ENCODE results near the gene RAD54L.
A peak's percentile ranks its signal among the peaks of the same experiment; 100 is the strongest.
"Not testable (repeated sequence)": the region's sequence is repeated elsewhere in the genome, so short reads cannot be mapped to it uniquely, and the experiment has no call there.

RAD54L gene

GRCh38 chr1:46306159-46306530 is 58.6 kb downstream of the RAD54L start:
- TF ChIP-seq, protein P1, sequence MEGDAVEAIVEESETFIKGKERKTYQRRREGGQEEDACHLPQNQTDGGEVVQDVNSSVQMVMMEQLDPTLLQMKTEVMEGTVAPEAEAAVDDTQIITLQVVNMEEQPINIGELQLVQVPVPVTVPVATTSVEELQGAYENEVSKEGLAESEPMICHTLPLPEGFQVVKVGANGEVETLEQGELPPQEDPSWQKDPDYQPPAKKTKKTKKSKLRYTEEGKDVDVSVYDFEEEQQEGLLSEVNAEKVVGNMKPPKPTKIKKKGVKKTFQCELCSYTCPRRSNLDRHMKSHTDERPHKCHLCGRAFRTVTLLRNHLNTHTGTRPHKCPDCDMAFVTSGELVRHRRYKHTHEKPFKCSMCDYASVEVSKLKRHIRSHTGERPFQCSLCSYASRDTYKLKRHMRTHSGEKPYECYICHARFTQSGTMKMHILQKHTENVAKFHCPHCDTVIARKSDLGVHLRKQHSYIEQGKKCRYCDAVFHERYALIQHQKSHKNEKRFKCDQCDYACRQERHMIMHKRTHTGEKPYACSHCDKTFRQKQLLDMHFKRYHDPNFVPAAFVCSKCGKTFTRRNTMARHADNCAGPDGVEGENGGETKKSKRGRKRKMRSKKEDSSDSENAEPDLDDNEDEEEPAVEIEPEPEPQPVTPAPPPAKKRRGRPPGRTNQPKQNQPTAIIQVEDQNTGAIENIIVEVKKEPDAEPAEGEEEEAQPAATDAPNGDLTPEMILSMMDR (IDR thresholded peaks at IDR 0.05; ENCODE audit: low read depth, low read length), result no peak
- no peak for DNase-seq (ENCODE audit: low read depth in 2 of 2)
- H3K4me3 ChIP-seq (replicated peaks in 1 of 2; ENCODE audit: low read depth in 2 of 2, low read length in 2 of 2), result no peak overlapping the region

DNA sequence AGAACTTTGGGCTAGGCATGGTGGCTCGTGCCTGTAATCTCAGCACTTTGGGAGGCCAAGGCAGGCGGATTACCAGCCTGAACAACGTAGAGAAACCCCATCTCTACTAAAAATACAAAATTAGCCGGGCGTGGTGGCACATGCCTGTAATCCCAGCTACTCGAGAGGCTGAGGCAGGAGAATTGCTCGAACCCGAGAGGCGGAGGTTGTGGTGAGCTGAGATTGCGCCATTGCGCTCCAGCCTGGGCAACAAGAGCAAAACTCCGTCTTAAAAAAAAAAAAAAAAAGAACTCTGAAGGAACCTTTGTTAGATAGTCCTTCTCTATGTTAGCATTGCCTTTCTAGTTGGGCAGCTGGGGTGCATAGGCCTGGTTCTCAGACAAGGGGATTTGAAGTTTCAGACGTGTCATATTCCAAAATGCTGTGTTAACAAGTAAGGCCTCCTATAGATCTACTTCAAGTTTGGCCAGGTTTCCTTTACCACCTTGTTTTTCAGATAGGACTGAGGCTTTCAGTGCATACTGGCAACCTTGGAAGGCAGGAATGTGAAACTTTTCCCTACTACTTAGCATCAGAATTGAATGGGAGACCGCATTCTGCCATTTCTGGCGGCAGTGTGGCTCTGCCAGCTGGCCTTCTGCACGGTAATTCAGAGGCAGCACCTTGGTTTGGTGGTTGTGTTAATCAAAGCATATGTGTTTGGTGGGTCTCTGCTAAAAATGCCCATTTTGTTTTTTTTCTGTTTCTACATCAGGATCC is 62.0 kb downstream of the RAD54L start:
- DNase-seq (ENCODE audit: low read depth in 2 of 2), result no peak
- TF ChIP-seq, protein P1 (IDR thresholded peaks at IDR 0.05; ENCODE audit: low read depth, low read length), result no peak
- H3K4me3 ChIP-seq (replicated peaks in 1 of 2; ENCODE audit: low read depth in 2 of 2, low read length in 2 of 2), result no peak overlapping the region

GRCh38 chr1:46310321-46310720 is 62.8 kb downstream of the RAD54L start:
- no peak for DNase-seq (ENCODE audit: low read depth in 2 of 2)
- TF ChIP-seq, protein P1 (IDR thresholded peaks at IDR 0.05; ENCODE audit: low read depth, low read length), result no peak
- H3K4me3 ChIP-seq (replicated peaks in 1 of 2; ENCODE audit: low read depth in 2 of 2, low read length in 2 of 2), result no peak overlapping the region

- no peak overlapping the region for H3K4me3 ChIP-seq (replicated peaks in 1 of 2; ENCODE audit: low read depth in 2 of 2, low read length in 2 of 2)
- TF ChIP-seq, protein P1 (IDR thresholded peaks at IDR 0.05; ENCODE audit: low read depth, low read length), result no peak
- DNase-seq (ENCODE audit: low read depth in 2 of 2), result peak in 1 of 2 donors; percentile 62
Observed at GRCh38 chr1:46315669-46316403, 68.3 kb downstream of the RAD54L start.

GRCh38 chr1:46317323-46317722 is 69.8 kb downstream of the RAD54L start:
- TF ChIP-seq, protein P1 (IDR thresholded peaks at IDR 0.05; ENCODE audit: low read depth, low read length), result no peak
- DNase-seq (ENCODE audit: low read depth in 2 of 2), result no peak
- no peak overlapping the region for H3K4me3 ChIP-seq (replicated peaks in 1 of 2; ENCODE audit: low read depth in 2 of 2, low read length in 2 of 2)

- DNase-seq (ENCODE audit: low read depth in 2 of 2); H3K4me3 ChIP-seq (replicated peaks in 1 of 2; ENCODE audit: low read depth in 2 of 2, low read length in 2 of 2): not testable (repeated sequence)
Observed at GRCh38 chr1:46319301-46319700, 71.7 kb downstream of the RAD54L start.

DNA sequence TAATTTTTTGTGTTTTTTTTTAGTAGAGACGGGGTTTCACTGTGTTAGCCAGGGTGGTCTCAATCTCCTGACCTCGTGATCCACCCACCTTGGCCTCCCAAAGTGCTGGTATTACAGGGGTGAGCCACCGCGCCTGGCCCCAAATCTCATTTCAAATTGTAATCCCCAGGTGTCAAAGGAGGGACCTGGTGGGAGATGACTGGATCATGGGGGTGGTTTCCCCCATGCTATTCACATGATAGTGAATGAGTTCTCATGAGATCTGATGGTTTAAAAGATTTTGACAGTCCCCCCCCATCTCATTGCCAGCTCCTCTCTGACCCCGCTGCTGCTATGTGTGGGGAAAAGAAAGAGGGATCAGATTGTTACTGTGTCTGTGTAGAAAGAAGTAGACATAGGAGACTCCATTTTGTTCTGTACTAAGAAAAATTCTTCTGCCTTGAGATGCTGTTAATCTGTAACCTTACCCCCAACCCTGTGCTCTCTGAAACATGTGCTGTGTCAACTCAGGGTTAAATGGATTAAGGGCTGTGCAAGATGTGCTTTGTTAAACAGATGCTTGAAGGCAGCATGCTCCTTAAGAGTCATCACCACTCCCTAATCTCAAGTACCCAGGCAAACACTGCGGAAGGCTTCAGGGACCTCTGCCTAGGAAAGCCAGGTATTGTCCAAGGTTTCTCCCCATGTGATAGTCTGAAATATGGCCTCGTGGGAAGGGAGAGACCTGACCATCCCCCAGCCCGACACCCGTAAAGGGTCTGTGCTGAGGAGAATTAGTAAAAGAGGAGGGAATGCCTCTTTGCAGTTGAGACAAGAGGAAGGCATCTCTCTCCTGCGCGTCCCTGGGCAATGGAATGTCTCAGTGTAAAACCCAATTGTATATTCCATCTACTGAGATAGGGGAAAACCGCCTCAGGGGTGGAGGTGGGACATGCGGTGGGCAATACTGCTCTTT is 72.7 kb downstream of the RAD54L start:
- H3K4me3 ChIP-seq (replicated peaks in 1 of 2; ENCODE audit: low read depth in 2 of 2, low read length in 2 of 2); DNase-seq (ENCODE audit: low read depth in 2 of 2): not testable (repeated sequence)

GRCh38 chr1:46322191-46322590 is 74.6 kb downstream of the RAD54L start:
- not testable (repeated sequence) for H3K4me3 ChIP-seq (replicated peaks in 1 of 2; ENCODE audit: low read depth in 2 of 2, low read length in 2 of 2); DNase-seq (ENCODE audit: low read depth in 2 of 2)

- DNase-seq (ENCODE audit: low read depth in 2 of 2); H3K4me3 ChIP-seq (replicated peaks in 1 of 2; ENCODE audit: low read depth in 2 of 2, low read length in 2 of 2): not testable (repeated sequence)
Observed at GRCh38 chr1:46325285-46326076, 77.9 kb downstream of the RAD54L start.
